H1 (cell line): ENCODE data around the gene ERH. TPM values are rescaled to one million over a fixed set of nuclear protein-coding genes. Genes with fewer than 3 reads are reported as not detected.
A peak's percentile ranks its signal among the peaks of the same experiment; 100 is the strongest.

ENCODE experiments used
- ASH2L ChIP-seq: fragments of 200-600, 300-600 bp; sonication (generic); IDR thresholded peaks from one replicate; pipeline ENCODE4 v1.7.1; 2017; ENCODE audit warnings: low read length
- BRCA1 ChIP-seq: IDR thresholded peaks from 2 replicates; pipeline ENCODE4 v1.6.1; 2012; ENCODE audit warnings: low read depth, low read length, improper control_type of control experiment
- CBX5 ChIP-seq: fragments of 300-800, 300-1000 bp; sonication (generic); IDR thresholded peaks from 2 replicates; pipeline ENCODE4 v1.7.1; 2016; ENCODE audit warnings: antibody characterized with exemption, low read length, low read depth
- CHD1 ChIP-seq: IDR thresholded peaks from 2 replicates; pipeline ENCODE4 v1.6.1; 2012; ENCODE audit warnings: low read depth, low read length, improper control_type of control experiment
- CHD2 ChIP-seq: IDR thresholded peaks from 2 replicates; pipeline ENCODE4 v1.6.1; 2012; ENCODE audit warnings: low read length, improper control_type of control experiment
- CTBP2 ChIP-seq: IDR thresholded peaks from 2 replicates; pipeline ENCODE4 v1.7.0; 2011; ENCODE audit warnings: borderline replicate concordance, mild to moderate bottlenecking, moderate library complexity, mixed read lengths, low read length; ENCODE audit not compliant: insufficient read depth, insufficient read length
- GABPA ChIP-seq: IDR thresholded peaks from 2 replicates; pipeline ENCODE4 v1.6.1; 2011; ENCODE audit warnings: mild to moderate bottlenecking, low read length, moderate library complexity, borderline replicate concordance; ENCODE audit not compliant: insufficient read depth
- HDAC6 ChIP-seq: IDR thresholded peaks from one replicate; pipeline ENCODE4 v1.7.1; 2012; ENCODE audit warnings: low read depth, mild to moderate bottlenecking, inconsistent platforms, low read length, moderate library complexity
- JUND ChIP-seq: IDR thresholded peaks from 2 replicates; pipeline ENCODE4 v1.6.1; 2011; ENCODE audit warnings: mild to moderate bottlenecking, improper control_type of control experiment, low read length
- POLR2A ChIP-seq, 2 experiments: IDR thresholded peaks; 1 replicate in 1 of 2; 2 replicates in 1 of 2; pipeline ENCODE4 v1.6.1; 2011; ENCODE audit warnings: low read depth in 2 of 2, low read length in 2 of 2, mild to moderate bottlenecking in 2 of 2; ENCODE audit errors: control extremely low read depth in 1 of 2
- POLR2AphosphoS5 ChIP-seq: IDR thresholded peaks from 2 replicates; pipeline ENCODE4 v1.6.1; 2011; ENCODE audit warnings: low read depth, low read length
- RAD21 ChIP-seq, 2 experiments: IDR thresholded peaks in 1 of 2; conservative IDR thresholded peaks in 1 of 2; 2 replicates each; pipeline ENCODE4 v1.6.1; 2011; ENCODE audit warnings: low read depth in 2 of 2, low read length in 2 of 2, improper control_type of control experiment in 1 of 2, inconsistent platforms in 1 of 2, mild to moderate bottlenecking in 1 of 2, moderate library complexity in 1 of 2
- SAP30 ChIP-seq: fragments of 300-600 bp; sonication (generic); IDR thresholded peaks from 2 replicates; pipeline ENCODE4 v1.7.1; 2012; ENCODE audit warnings: low read length, moderate library complexity, mild to moderate bottlenecking, inconsistent platforms; ENCODE audit not compliant: insufficient read depth, insufficient replicate concordance
- SIN3A ChIP-seq, 2 experiments: IDR thresholded peaks in 1 of 2; conservative IDR thresholded peaks in 1 of 2; 2 replicates each; pipeline ENCODE4 v1.6.1; 2011 to 2012; ENCODE audit warnings: low read length in 2 of 2, improper control_type of control experiment in 1 of 2, low read depth in 1 of 2, mild to moderate bottlenecking in 1 of 2
- SIRT6 ChIP-seq: IDR thresholded peaks from one replicate; pipeline ENCODE4 v1.7.1; 2012; ENCODE audit warnings: low read length, inconsistent platforms
- SIX5 ChIP-seq: IDR thresholded peaks from 2 replicates; pipeline ENCODE4 v1.6.1; 2011; ENCODE audit warnings: mild to moderate bottlenecking, low read depth, low read length
- SRF ChIP-seq: IDR thresholded peaks from 2 replicates; pipeline ENCODE4 v1.6.1; 2011; ENCODE audit warnings: mild to moderate bottlenecking, low read depth, low read length, moderate library complexity
- SUZ12 ChIP-seq: fragments of 200-600 bp; sonication (generic); IDR thresholded peaks from 2 replicates; pipeline ENCODE4 v1.6.1; 2012; ENCODE audit warnings: mild to moderate bottlenecking, inconsistent platforms, low read length, moderate library complexity, mixed read lengths
- TAF1 ChIP-seq: IDR thresholded peaks from 2 replicates; pipeline ENCODE4 v1.6.1; 2011; ENCODE audit warnings: mild to moderate bottlenecking, low read depth, low read length
- TAF7 ChIP-seq: optimal IDR thresholded peaks from 2 replicates; pipeline ENCODE3; 2011; ENCODE audit warnings: low read depth, mild to moderate bottlenecking, inconsistent platforms, low read length, moderate library complexity, borderline replicate concordance
- TCF12 ChIP-seq: IDR thresholded peaks from 2 replicates; pipeline ENCODE4 v1.6.1; 2011; ENCODE audit warnings: low read depth, mild to moderate bottlenecking, low read length
- ZNF274 ChIP-seq: IDR thresholded peaks from 2 replicates; pipeline ENCODE4 v1.7.0; 2012; ENCODE audit warnings: low read length, borderline replicate concordance; ENCODE audit errors: extremely low read depth
- polyA plus RNA-seq, 7 experiments: library from polyadenylated mRNA; depleted of rRNA in 3 of 7; stranded (reverse) in 5 of 7; unstranded in 2 of 7; fragments of >200 nt in 5 of 7; fragments of 200-250 nt in 2 of 7; gene quantifications; 1 replicate in 5 of 7; 2 replicates in 1 of 7; 4 replicates in 1 of 7; pipeline versions ENCODE4 v1.2.1 to v1.2.3, GENCODE V29; 2011 to 2013; ENCODE audit warnings: missing spikeins in 2 of 7, mixed read lengths in 2 of 7
- total RNA-seq: library from RNA; stranded (reverse); fragmentation: NEBNext Ultra II Directional; extraction: Animal tissue kit (Norgen Biotek cat#: 25700); gene quantifications from 2 replicates; pipeline ENCODE4 v1.2.1, GENCODE V29; 2021

ERH gene
- total and polyA plus RNA-seq, 2 of the 8 experiments (the other 6 are each of a cell fraction or from before 2014, with no cell fraction given), result 329 to 454 TPM

DNA sequence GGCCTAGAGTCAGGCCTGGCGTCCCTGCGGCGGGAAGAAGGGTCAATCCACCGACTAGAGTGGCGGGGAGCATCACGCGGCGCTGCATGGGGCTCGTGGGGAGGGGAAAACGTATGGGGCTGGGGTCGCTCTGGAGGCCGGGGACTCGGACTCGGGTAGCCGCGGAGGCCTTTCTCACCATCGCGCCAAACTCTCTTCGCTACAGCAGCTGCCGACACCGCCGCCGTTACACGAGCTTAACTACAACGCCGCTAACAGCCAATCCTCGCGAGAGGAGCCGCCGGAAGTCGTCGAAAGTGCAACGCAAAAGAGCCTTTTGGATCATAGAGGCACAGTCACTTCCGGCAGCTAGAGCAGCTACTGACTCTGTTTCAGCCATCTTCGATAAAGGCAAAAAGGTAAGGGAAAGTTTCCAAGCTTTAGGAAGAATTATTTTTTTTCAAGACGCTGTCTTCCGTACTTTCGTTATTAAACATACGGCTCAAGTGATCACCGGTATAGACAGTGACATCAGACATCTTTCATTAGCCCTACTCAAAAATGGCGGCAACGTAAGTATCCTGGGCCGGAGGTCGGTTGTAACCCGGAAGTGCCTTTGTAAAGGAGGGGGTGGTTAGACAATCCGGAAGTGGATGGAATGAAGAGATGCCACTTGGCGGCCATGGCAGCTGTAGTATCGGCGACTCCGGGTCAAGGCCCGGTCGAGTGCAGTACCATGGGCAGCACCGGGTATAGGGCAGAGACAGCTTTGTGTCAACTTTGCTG is at the start of gene ERH, which contains the start of gene SLC39A9 (continued):
- TF ChIP-seq CTBP2, result no peak
- peak; percentile 90 for TF ChIP-seq GABPA
- TF ChIP-seq SRF, result no peak
- TF ChIP-seq SIN3A (conservative IDR thresholded peaks at IDR 0.05 in 1 of 2, IDR thresholded peaks at IDR 0.05 in 1 of 2; ENCODE audit: low read depth in 1 of 2, low read length in 2 of 2), result peak; percentile 97 to 99; a peak in 3 of 4 replicates
- TF ChIP-seq CHD2, result peak; percentile 96
- TF ChIP-seq SUZ12, result no peak
- peak; percentile 81 to 98 for TF ChIP-seq POLR2A (IDR thresholded peaks at IDR 0.05; ENCODE audit: control extremely low read depth in 1 of 2, low read depth in 2 of 2, low read length in 2 of 2)
- peak; percentile 97 for TF ChIP-seq SAP30
- no peak for TF ChIP-seq ZNF274
- TF ChIP-seq POLR2AphosphoS5, result peak; percentile 90
- no peak for TF ChIP-seq SIRT6
- no peak for TF ChIP-seq CHD1
- peak; percentile 82 for TF ChIP-seq TAF7
- TF ChIP-seq BRCA1, result peak; percentile 70
- TF ChIP-seq TCF12, result no peak
- no peak for TF ChIP-seq RAD21 (IDR thresholded peaks at IDR 0.05 in 1 of 2, conservative IDR thresholded peaks at IDR 0.05 in 1 of 2; ENCODE audit: low read depth in 2 of 2, low read length in 2 of 2)
- TF ChIP-seq HDAC6, result no peak
- peak; percentile 72 for TF ChIP-seq ASH2L
- peak; percentile 60; the same call in 1 of the 2 replicates for TF ChIP-seq JUND
- TF ChIP-seq CBX5, result no peak
- peak; percentile 22; the same call in 1 of the 2 replicates for TF ChIP-seq SIX5
- TF ChIP-seq TAF1, result peak; percentile 96
